Stimulated activated CD4-positive, alpha-beta T cell treated with anti-CD3 and anti-CD28 coated beads, Interleukin-1b, Interleukin-23, amount 100 ng/mL, for 48 hours (primary cell): Measurements from ENCODE around the gene NAT16.
"Not testable (repeated sequence)": the region's sequence is repeated elsewhere in the genome, so short reads cannot be mapped to it uniquely, and the experiment has no call there.

Source experiments
- DNase-seq: peaks from one replicate; pipeline ENCODE4 v3.0.0-alpha.2; 2020

NAT16 gene

DNA sequence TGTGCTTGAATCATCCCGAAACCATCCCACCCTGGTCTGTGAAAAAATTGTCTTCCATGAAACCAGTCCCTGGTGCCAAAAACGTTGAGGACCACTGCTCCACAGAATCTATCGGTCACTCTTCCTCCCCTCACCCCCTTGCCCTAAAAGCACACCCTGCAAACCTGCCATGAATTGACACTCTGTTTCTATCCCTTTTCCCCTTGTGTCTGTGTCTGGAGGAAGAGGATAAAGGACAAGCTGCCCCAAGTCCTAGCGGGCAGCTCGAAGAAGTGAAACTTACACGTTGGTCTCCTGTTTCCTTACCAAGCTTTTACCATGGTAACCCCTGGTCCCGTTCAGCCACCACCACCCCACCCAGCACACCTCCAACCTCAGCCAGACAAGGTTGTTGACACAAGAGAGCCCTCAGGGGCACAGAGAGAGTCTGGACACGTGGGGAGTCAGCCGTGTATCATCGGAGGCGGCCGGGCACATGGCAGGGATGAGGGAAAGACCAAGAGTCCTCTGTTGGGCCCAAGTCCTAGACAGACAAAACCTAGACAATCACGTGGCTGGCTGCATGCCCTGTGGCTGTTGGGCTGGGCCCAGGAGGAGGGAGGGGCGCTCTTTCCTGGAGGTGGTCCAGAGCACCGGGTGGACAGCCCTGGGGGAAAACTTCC, 54.0 kb downstream of the NAT16 start:
- no peak for DNase-seq

DNA sequence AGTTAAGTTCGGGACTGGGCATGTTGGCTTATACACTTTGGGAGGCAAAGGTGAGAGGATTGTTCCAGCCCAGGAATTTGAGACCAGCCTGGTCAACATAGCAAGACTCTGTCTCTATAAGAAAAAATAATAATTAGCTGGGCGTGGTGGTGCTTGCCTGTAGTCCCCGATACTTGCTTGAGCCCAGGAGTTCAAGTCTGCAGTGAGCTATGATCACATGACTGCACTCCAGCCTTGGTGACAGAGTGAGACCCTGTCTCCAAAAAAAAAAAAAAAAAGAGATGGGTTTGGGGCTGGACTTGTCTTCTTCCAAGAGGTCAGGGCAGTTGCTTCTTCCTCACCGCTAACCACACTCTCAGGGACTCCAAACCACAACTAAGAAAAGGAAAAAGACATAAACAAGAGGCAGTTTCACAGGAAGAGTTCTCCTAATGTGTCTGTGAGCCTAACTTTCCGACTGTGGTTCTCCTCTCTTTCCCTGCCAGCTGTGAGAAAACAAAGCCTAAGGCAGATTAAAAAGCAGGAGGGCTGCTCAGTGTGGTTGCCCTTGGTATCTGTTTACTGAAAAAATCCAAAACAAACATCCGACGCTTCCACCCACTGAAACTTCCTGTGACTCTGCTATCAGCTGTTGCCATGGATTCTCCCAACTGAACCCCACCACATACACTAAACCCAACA, 55.6 kb downstream of the NAT16 start:
- no peak for DNase-seq

DNA sequence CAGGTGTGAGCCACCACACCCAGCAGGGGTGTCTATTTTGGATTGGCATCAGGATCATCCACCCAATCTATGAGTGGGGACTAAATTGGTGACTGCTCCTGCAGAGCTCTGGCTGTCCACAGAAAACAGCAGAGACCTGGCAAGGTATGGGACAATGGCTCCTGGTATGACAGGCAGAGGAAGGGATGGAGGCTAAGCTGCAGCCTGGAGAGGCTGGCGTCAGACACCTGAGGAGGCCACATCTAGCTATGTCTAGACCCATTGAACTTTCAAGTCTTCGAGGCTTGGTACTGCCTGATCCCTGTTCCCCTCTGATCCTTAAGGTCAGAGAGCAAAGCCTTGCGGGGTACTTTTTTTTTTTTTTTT, 56.4 kb downstream of the NAT16 start:
- DNase-seq, result no peak

DNA sequence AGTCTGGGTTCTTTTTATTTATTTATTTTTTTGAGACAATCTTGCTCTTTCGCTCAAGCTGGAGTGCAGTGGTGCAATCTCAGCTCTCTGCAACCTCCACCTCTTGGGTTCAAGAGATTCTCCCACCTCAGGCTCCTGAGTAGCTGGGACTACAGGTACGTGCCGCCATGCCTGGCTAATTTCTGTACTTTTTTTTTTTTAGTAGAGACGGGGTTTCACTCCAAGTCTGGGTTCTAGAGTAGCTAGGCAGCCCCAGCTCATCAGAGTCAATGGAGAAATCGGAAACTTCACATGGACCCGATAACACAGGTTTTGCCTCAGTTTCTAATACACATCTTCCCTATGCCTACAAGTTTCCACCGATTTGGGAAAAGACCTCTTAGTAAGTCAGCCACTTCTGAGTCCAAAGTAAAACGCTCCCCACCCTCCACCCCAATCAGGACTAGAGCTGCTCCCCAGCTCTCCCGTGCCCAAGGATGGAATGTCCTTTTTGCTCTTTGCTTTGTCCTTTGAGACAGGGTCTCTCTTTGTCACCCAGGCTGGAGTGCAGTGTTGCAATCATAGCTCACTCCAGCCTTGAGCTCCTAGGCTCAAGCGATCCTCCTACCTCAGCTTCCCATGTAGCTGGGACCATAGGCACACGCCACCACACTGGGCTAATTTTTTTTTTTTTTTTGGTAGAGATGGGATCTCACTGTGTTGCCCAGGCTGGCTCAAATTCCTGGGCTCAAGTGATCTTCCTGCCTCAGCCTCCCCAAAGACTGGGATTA, 57.0 kb downstream of the NAT16 start:
- DNase-seq, result no peak

DNA sequence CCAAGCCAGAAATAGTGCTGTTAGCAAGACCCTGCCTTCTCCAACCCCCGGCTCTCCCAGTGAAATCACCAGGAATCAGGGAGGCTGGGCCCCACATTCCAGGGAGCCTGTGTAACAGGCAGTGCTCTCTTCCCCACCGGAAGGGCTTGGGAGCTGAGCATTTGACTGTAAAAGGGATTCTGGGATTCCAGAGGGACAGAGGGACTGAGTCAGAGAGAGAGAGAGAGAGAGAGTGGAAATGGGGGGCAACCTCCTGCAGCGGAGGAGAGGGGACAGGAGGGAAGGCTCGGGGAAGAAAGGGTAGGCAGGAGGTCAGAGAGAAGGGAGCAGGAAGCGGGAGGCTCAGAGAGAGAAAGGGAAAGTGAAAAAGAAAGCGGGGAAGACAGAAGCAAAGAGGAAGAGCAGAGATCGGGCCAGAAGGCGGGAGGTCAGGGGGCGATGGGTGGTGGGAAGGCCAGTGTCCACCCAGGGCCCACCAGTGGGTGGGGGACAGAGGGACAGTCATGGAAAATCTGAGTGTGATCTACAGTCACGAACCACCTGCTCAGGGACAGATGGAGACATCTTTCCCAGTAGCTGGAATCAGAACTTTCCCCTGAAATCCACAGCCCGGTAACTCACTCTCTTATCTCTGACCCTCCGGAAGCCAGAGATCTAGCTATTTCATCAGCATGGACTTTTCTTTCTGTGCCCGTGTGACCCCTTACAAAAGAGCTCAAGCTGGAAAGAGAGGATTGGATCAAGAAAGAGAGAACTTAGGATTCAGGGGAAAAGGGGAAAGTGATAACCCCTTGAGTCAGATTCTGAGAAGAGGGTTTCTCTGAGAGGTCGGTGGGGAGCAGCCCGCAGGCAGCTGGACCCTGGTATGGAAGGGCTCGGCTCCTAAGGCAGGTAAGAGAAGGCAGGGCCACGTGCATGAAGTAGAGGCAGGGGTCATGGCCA, 57.8 kb downstream of the NAT16 start:
- no peak for DNase-seq

DNA sequence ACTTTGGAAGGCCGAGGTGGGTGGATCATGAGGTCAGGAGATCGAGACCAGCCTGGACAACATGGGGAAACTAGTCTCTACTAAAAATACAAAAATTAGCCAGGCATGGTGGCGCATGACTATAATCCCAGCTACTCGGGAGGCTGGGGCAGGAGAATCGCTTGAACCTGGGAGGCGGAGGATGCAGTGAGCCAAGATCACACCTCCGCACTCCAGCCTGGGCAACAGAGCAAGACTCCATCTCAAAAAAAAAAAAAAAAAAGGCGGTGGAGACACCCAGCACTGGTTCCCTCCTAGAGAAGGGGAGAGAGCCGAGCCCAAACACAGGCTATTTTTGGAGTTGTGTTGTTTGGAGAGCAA, 58.5 kb downstream of the NAT16 start:
- DNase-seq, result not testable (repeated sequence)
